ENCODE data around the gene GLMN.

- no peak for TF ChIP-seq CTCF (IDR thresholded peaks at IDR 0.05)
- TF ChIP-seq EP300 (IDR thresholded peaks at IDR 0.05) = no peak
- TF ChIP-seq POLR2A (IDR thresholded peaks at IDR 0.05) = no peak
Measured at GRCh38 chr1:92323473-92324453, 25.0 kb upstream of the GLMN start.

All from ovary (tissue), 3 donors.